CD14-positive monocyte (primary cell): ENCODE data around the gene APCDD1. TPM values are rescaled to one million over a fixed set of nuclear protein-coding genes. Genes with fewer than 3 reads are reported as not detected.

Experiments
- DNase-seq, 3 donors: peaks; one replicate each; pipeline ENCODE4 v3.0.0-alpha.2; 2011 to 2022
- H2AFZ ChIP-seq: 2 replicates; pipeline ENCODE4 v1.6.0; 2012; ENCODE audit warnings: mild to moderate bottlenecking, low read depth, low read length, inconsistent platforms; ENCODE audit not compliant: insufficient read depth, poor library complexity, severe bottlenecking
- H3K27ac ChIP-seq, 2 donors: 1 replicate in 1 of 2; 2 replicates in 1 of 2; pipeline ENCODE4 v1.5.1; 2012 to 2013; ENCODE audit warnings: low read length in 2 of 2, control low read depth in 1 of 2, inconsistent platforms in 1 of 2, low read depth in 1 of 2, mild to moderate bottlenecking in 1 of 2
- H3K27me3 ChIP-seq, 2 donors: one replicate each; pipeline versions ENCODE4 v1.6.0 to v1.6.1; 2011 to 2013; ENCODE audit warnings: low read length in 2 of 2; ENCODE audit not compliant: control insufficient read depth in 2 of 2, insufficient read depth in 2 of 2
- H3K36me3 ChIP-seq, 2 donors: replicated peaks in 1 of 2; 1 replicate in 1 of 2; 2 replicates in 1 of 2; pipeline versions ENCODE4 v1.5.1 to v1.6.1; 2012 to 2013; ENCODE audit warnings: low read length in 2 of 2, control low read depth in 1 of 2, inconsistent platforms in 1 of 2, mild to moderate bottlenecking in 1 of 2; ENCODE audit not compliant: insufficient read depth in 2 of 2, control insufficient read depth in 1 of 2
- H3K4me1 ChIP-seq, 2 donors: 1 replicate in 1 of 2; 2 replicates in 1 of 2; pipeline versions ENCODE4 v1.5.1 to v1.6.1; 2012 to 2013; ENCODE audit warnings: low read length in 2 of 2, control low read depth in 1 of 2, inconsistent platforms in 1 of 2, mild to moderate bottlenecking in 1 of 2, moderate library complexity in 1 of 2; ENCODE audit not compliant: insufficient read depth in 2 of 2, control insufficient read depth in 1 of 2
- H3K4me2 ChIP-seq: replicated peaks from 2 replicates; pipeline ENCODE3; 2012; ENCODE audit warnings: low read length, moderate library complexity, mild to moderate bottlenecking; ENCODE audit not compliant: poor library complexity, severe bottlenecking; ENCODE audit errors: extremely low read depth
- H3K4me3 ChIP-seq, 3 experiments: fragments of 200-600 bp in 1 of 3; sonication (generic) in 1 of 3; replicated peaks in 1 of 3; 1 replicate in 2 of 3; 2 replicates in 1 of 3; pipeline ENCODE4 v1.5.1; 2011 to 2013; ENCODE audit warnings: low read length in 3 of 3, mild to moderate bottlenecking in 3 of 3, control low read depth in 2 of 3, low read depth in 2 of 3, inconsistent platforms in 1 of 3, moderate library complexity in 1 of 3
- H3K79me2 ChIP-seq: 2 replicates; pipeline ENCODE4 v1.6.0; 2012; ENCODE audit warnings: mild to moderate bottlenecking, control low read depth, inconsistent platforms, low read length, moderate library complexity; ENCODE audit not compliant: insufficient read depth
- H3K9ac ChIP-seq: 2 replicates; pipeline ENCODE4 v1.6.0; 2017; ENCODE audit warnings: low read length, mild to moderate bottlenecking; ENCODE audit not compliant: insufficient read depth, poor library complexity, severe bottlenecking
- H3K9me3 ChIP-seq, 2 donors: replicated peaks in 1 of 2; 1 replicate in 1 of 2; 2 replicates in 1 of 2; pipeline versions ENCODE4 v1.5.1 to v1.6.1; 2012 to 2013; ENCODE audit warnings: low read length in 2 of 2, control low read depth in 1 of 2; ENCODE audit not compliant: control insufficient read depth in 1 of 2, insufficient read depth in 1 of 2
- H4K20me1 ChIP-seq: 2 replicates; pipeline ENCODE4 v1.6.0; 2012; ENCODE audit warnings: mild to moderate bottlenecking, low read length, control low read depth, moderate library complexity; ENCODE audit not compliant: insufficient read depth
- H3K27ac Mint-ChIP-seq, 7 donors: one replicate each; pipeline ENCODE4 v1.8.0; 2020; ENCODE audit warnings: mild to moderate bottlenecking in 7 of 7, mixed read lengths in 7 of 7, moderate library complexity in 6 of 7, inconsistent platforms in 2 of 7
- H3K27me3 Mint-ChIP-seq, 3 donors: one replicate each; pipeline ENCODE4 v1.8.0; 2021 to 2022; ENCODE audit warnings: low read depth in 3 of 3, mild to moderate bottlenecking in 3 of 3, mixed read lengths in 3 of 3, moderate library complexity in 3 of 3, inconsistent platforms in 1 of 3
- H3K36me3 Mint-ChIP-seq, 2 donors: one replicate each; pipeline ENCODE4 v1.8.0; 2020; ENCODE audit warnings: mixed read lengths in 2 of 2, inconsistent platforms in 1 of 2, mild to moderate bottlenecking in 1 of 2
- H3K4me1 Mint-ChIP-seq: one replicate; pipeline ENCODE4 v1.8.0; 2020; ENCODE audit warnings: mild to moderate bottlenecking, mixed read lengths
- H3K4me3 Mint-ChIP-seq, 2 donors: one replicate each; pipeline ENCODE4 v1.8.0; 2020; ENCODE audit warnings: mild to moderate bottlenecking in 2 of 2, mixed read lengths in 2 of 2, moderate library complexity in 1 of 2
- H3K9me3 Mint-ChIP-seq, 7 donors: one replicate each; pipeline ENCODE4 v1.8.0; 2020 to 2022; ENCODE audit warnings: mixed read lengths in 7 of 7, mild to moderate bottlenecking in 6 of 7, moderate library complexity in 6 of 7, inconsistent platforms in 2 of 7
- WGBS: methylation state at CpG from one replicate; pipeline ENCODE4 v1.1.5; 2013; ENCODE audit warnings: missing lambda C conversion rate; ENCODE audit not compliant: insufficient coverage; 5-methylcytosine and 5-hydroxymethylcytosine counted together
- intact Hi-C, 2 donors: fragments of 100-400 bp; cut with micrococcal nuclease; formaldehyde crosslinking; loops; one replicate each; pipeline versions ENCODE4 v1.15.0 to v1.15.1; 2023
- polyA plus RNA-seq, 3 donors: library from polyadenylated mRNA; depleted of rRNA in 1 of 3; unstranded in 2 of 3; stranded (reverse) in 1 of 3; fragments of 300-500 nt in 2 of 3; fragments of >200 nt in 1 of 3; fragmentation: Illumina TruSeq in 2 of 3; gene quantifications; 1 replicate in 2 of 3; 2 replicates in 1 of 3; pipeline ENCODE4 v1.2.3, GENCODE V29; 2012 to 2021
- TF ChIP-seq, protein P1 (sequence below): fragments of 200-600 bp; IDR thresholded peaks from one replicate; pipeline ENCODE4 v1.8.0; 2022; ENCODE audit warnings: antibody characterized with exemption, mild to moderate bottlenecking

Gene APCDD1
- polyA plus RNA-seq, 3 donors, result 1.2 to 4.8 (median 1.6) TPM

DNA sequence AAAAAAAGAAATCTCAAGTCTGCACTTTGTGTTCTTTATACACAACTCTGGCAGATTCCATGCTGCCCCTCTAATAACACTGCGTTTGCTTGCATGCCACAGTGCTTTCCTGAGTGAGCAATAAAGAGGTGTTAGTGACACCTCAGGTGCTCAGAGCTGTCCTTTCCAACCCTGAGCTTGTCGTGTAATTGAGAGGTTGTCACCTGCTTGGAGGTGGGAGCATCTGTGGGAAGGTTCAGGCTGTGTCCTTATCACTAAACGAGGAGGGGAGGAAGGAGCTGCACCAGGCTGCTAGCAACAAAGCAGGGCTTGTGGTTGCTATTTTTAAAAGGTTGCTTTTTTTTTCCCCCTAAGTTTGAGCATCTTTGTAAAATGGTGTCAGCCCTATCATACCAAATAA lies 31.9 kb downstream of the APCDD1 start:
- Mint-ChIP-seq H3K4me3 (no peak overlapping the region), H3K36me3 (peaks cover 10 to 17% of the 10 kb centered on the region in 2 donors), H3K4me1 (peaks cover 33% of the 10 kb centered on the region), H3K27me3 (peaks cover 0 to 1% (median 1%) of the 10 kb centered on the region in 3 donors), H3K27ac (no peak overlapping the region), H3K9me3 (peaks cover 0 to 3% (median 0%) of the 10 kb centered on the region in 7 donors)
- H3K9ac ChIP-seq, result no peak overlapping the region
- H3K79me2 ChIP-seq, result no peaks in the 10 kb centered on the region
- no peaks in the 10 kb centered on the region for H3K9me3 ChIP-seq
- intact Hi-C loops, result no loop called here
- WGBS, result 57% methylated on average over 1 of the region's 3 CpGs
- no peaks in the 10 kb centered on the region for H4K20me1 ChIP-seq
- no peak overlapping the region for H3K27ac ChIP-seq
- no peak overlapping the region for H3K4me3 ChIP-seq
- no peaks in the 10 kb centered on the region for H3K27me3 ChIP-seq
- no peak overlapping the region for H3K4me2 ChIP-seq
- DNase-seq, result no peak
- H3K36me3 ChIP-seq, result no peaks in the 10 kb centered on the region
- H2AFZ ChIP-seq, result no peak overlapping the region
- peaks cover 24 to 28% of the 10 kb centered on the region in 2 donors for H3K4me1 ChIP-seq
- TF ChIP-seq, protein P1, sequence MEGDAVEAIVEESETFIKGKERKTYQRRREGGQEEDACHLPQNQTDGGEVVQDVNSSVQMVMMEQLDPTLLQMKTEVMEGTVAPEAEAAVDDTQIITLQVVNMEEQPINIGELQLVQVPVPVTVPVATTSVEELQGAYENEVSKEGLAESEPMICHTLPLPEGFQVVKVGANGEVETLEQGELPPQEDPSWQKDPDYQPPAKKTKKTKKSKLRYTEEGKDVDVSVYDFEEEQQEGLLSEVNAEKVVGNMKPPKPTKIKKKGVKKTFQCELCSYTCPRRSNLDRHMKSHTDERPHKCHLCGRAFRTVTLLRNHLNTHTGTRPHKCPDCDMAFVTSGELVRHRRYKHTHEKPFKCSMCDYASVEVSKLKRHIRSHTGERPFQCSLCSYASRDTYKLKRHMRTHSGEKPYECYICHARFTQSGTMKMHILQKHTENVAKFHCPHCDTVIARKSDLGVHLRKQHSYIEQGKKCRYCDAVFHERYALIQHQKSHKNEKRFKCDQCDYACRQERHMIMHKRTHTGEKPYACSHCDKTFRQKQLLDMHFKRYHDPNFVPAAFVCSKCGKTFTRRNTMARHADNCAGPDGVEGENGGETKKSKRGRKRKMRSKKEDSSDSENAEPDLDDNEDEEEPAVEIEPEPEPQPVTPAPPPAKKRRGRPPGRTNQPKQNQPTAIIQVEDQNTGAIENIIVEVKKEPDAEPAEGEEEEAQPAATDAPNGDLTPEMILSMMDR, result no peak

DNA sequence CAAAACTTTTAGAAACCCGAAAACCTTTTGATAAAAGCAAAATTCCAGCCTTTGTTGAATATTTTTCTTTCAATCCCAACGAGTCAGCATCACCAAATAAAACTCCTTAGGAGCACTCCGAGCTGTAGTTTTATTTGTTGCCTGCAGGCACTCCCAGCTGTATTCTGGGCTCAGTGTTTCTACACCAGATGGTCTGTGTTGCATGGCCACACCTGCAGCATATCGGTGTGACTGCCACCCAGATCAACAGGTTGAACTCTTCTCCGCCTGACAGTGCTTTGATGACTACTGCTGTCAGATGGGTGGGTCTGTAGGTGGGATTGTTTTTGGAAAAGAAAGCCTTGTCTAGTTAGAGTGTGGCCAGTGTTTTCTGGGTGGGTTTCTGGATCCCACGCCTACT lies 32.7 kb downstream of the APCDD1 start:
- no peaks in the 10 kb centered on the region for H3K36me3 ChIP-seq
- H3K9me3 Mint-ChIP-seq, result peaks cover 0 to 3% (median 0%) of the 10 kb centered on the region in 7 donors
- H3K4me1 Mint-ChIP-seq, result peaks cover 33% of the 10 kb centered on the region
- H3K9me3 ChIP-seq, result no peaks in the 10 kb centered on the region
- H3K27me3 ChIP-seq, result no peaks in the 10 kb centered on the region
- H3K79me2 ChIP-seq, result no peaks in the 10 kb centered on the region
- DNase-seq, result no peak
- TF ChIP-seq, protein P1, result no peak
- H3K4me3 Mint-ChIP-seq, result no peak overlapping the region
- H2AFZ ChIP-seq, result no peak overlapping the region
- WGBS, result 94% methylated on average over 6 of the region's 6 CpGs
- H4K20me1 ChIP-seq, result no peaks in the 10 kb centered on the region
- no peak overlapping the region for H3K27ac ChIP-seq
- peaks cover 23 to 25% of the 10 kb centered on the region in 2 donors for H3K4me1 ChIP-seq
- H3K4me2 ChIP-seq, result no peak overlapping the region
- no peak overlapping the region for H3K4me3 ChIP-seq
- intact Hi-C loops, result no loop called here
- no peak overlapping the region for H3K9ac ChIP-seq
- peaks cover 0 to 1% (median 0%) of the 10 kb centered on the region in 3 donors for H3K27me3 Mint-ChIP-seq
- H3K27ac Mint-ChIP-seq, result no peak overlapping the region
- H3K36me3 Mint-ChIP-seq, result peaks cover 10 to 17% of the 10 kb centered on the region in 2 donors
